ENCODE data around the gene ZFYVE27. TPM values are rescaled to one million over a fixed set of nuclear protein-coding genes. Genes with fewer than 3 reads are reported as not detected.

The ZFYVE27 gene
- total and polyA plus RNA-seq, 7 donors, result 7.2 to 42.2 (median 11.0) TPM

- H3K27ac ChIP-seq, result peak overlapping the region; percentile 95 to 100 (median 98)
- peaks cover 0 to 50% (median 49%) of the 10 kb centered on the region in 4 donors for H3K4me1 ChIP-seq
- H3K27me3 ChIP-seq, result no peaks in the 10 kb centered on the region
- intact Hi-C loops (cut with DNase I), result no loop called here
- no peak overlapping the region for H3K4me3 ChIP-seq
- 76 to 86% methylated on average over 2 of the region's 2 CpGs for WGBS, 2 donors
- H3K36me3 ChIP-seq, result peaks cover 0 to 23% (median 5%) of the 10 kb centered on the region in 4 donors
- no peaks in the 10 kb centered on the region for H3K9me3 ChIP-seq
- TF ChIP-seq POLR2AphosphoS5 (IDR thresholded peaks at IDR 0.05) (no peak), CTCF (IDR thresholded peaks at IDR 0.05) (no peak), EP300 (IDR thresholded peaks at IDR 0.05) (no peak), POLR2A (IDR thresholded peaks at IDR 0.05) (no peak)
- DNase-seq, result no peak
Observed at GRCh38 chr10:97719602-97720001, 17.3 kb upstream of the ZFYVE27 start.

GRCh38 chr10:97721871-97722780 is 14.8 kb upstream of the ZFYVE27 start:
- intact Hi-C loops (cut with DNase I), result no loop called here
- Histone ChIP-seq H3K27me3 (no peaks in the 10 kb centered on the region), H3K9me3 (no peaks in the 10 kb centered on the region), H3K36me3 (peaks cover 0 to 8% (median 4%) of the 10 kb centered on the region in 4 donors), H3K4me3 (no peak overlapping the region), H3K4me1 (peaks cover 0 to 38% (median 30%) of the 10 kb centered on the region in 4 donors), H3K27ac (peak overlapping the region in 1 of 4 donors; percentile 17)
- no peak for DNase-seq
- 20 to 68% methylated on average over 12 of the region's 12 CpGs for WGBS, 2 donors
- TF ChIP-seq CTCF (IDR thresholded peaks at IDR 0.05), result no peak
- no peak for TF ChIP-seq POLR2A (IDR thresholded peaks at IDR 0.05)
- no peak for TF ChIP-seq POLR2AphosphoS5 (IDR thresholded peaks at IDR 0.05)
- TF ChIP-seq EP300 (IDR thresholded peaks at IDR 0.05), result no peak

GRCh38 chr10:97723001-97723400 is 13.9 kb upstream of the ZFYVE27 start:
- Histone ChIP-seq H3K4me1 (peaks cover 0 to 36% (median 24%) of the 10 kb centered on the region in 4 donors), H3K27me3 (no peaks in the 10 kb centered on the region), H3K9me3 (no peaks in the 10 kb centered on the region), H3K27ac (peak overlapping the region in 1 of 4 donors; percentile 8), H3K36me3 (peaks cover 0 to 4% (median 0%) of the 10 kb centered on the region in 4 donors), H3K4me3 (no peak overlapping the region)
- intact Hi-C loops (cut with DNase I), result no loop called here
- TF ChIP-seq CTCF (IDR thresholded peaks at IDR 0.05) (no peak), EP300 (IDR thresholded peaks at IDR 0.05) (no peak), POLR2AphosphoS5 (IDR thresholded peaks at IDR 0.05) (no peak), POLR2A (IDR thresholded peaks at IDR 0.05) (no peak)
- no peak for DNase-seq
- 83 to 91% methylated on average over 3 of the region's 3 CpGs for WGBS, 2 donors

GRCh38 chr10:97724341-97724941 is 12.5 kb upstream of the ZFYVE27 start:
- Histone ChIP-seq H3K27me3 (no peaks in the 10 kb centered on the region), H3K27ac (peak overlapping the region in 2 of 4 donors; percentile 0 to 6), H3K4me3 (no peak overlapping the region), H3K4me1 (peaks cover 0 to 22% (median 10%) of the 10 kb centered on the region in 4 donors), H3K9me3 (no peaks in the 10 kb centered on the region), H3K36me3 (no peaks in the 10 kb centered on the region)
- 25 to 64% methylated on average over 5 of the region's 5 CpGs for WGBS, 2 donors
- intact Hi-C loops (cut with DNase I), result no loop called here
- TF ChIP-seq EP300 (IDR thresholded peaks at IDR 0.05) (no peak), POLR2A (IDR thresholded peaks at IDR 0.05) (no peak), POLR2AphosphoS5 (IDR thresholded peaks at IDR 0.05) (no peak), CTCF (IDR thresholded peaks at IDR 0.05) (no peak)
- DNase-seq, result no peak

All from sigmoid colon (tissue), 7 donors.